GM04503 (cell line): ENCODE measurements around the gene MAMLD1.

Experiments
- DNase-seq: peaks from one replicate; pipeline ENCODE4 v3.0.0-alpha.2; 2012; ENCODE audit warnings: low read depth

Gene MAMLD1

GRCh38 chrX:150530821-150531220, 167.7 kb downstream of the MAMLD1 start:
- no peak for DNase-seq

- DNase-seq: no peak
Measured at GRCh38 chrX:150531467-150531866, 168.3 kb downstream of the MAMLD1 start.

GRCh38 chrX:150533863-150534262, 170.7 kb downstream of the MAMLD1 start:
- DNase-seq: no peak

GRCh38 chrX:150536455-150537116, 173.5 kb downstream of the MAMLD1 start:
- DNase-seq: no peak

- no peak for DNase-seq
Measured at GRCh38 chrX:150537851-150538250, 174.7 kb downstream of the MAMLD1 start.

- no peak for DNase-seq
Measured at GRCh38 chrX:150540965-150541364, 177.8 kb downstream of the MAMLD1 start.

GRCh38 chrX:150542846-150543229, 179.7 kb downstream of the MAMLD1 start:
- no peak for DNase-seq

GRCh38 chrX:150543230-150544155, 180.4 kb downstream of the MAMLD1 start:
- no peak for DNase-seq

- no peak for DNase-seq
Measured at GRCh38 chrX:150544222-150544787, 181.2 kb downstream of the MAMLD1 start.

- DNase-seq: no peak
Measured at GRCh38 chrX:150544835-150545770, 182.0 kb downstream of the MAMLD1 start.

- DNase-seq: no peak
Measured at GRCh38 chrX:150546711-150547153, 183.6 kb downstream of the MAMLD1 start.

GRCh38 chrX:150547375-150548115, 184.4 kb downstream of the MAMLD1 start:
- no peak for DNase-seq

- no peak for DNase-seq
Measured at GRCh38 chrX:150548251-150548650, 185.1 kb downstream of the MAMLD1 start.

- DNase-seq: no peak
Measured at GRCh38 chrX:150548684-150549083, 185.6 kb downstream of the MAMLD1 start.

GRCh38 chrX:150551963-150552362, 188.8 kb downstream of the MAMLD1 start:
- no peak for DNase-seq

- no peak for DNase-seq
Measured at GRCh38 chrX:150558424-150558823, 195.3 kb downstream of the MAMLD1 start.
